B cell (primary cell): ENCODE measurements around the gene BEAN1. TPM values are rescaled to one million over a fixed set of nuclear protein-coding genes. Genes with fewer than 3 reads are reported as not detected.

Experiments
- ATAC-seq: fragments of 200-7000 bp; cut with Tn5 transposase; one replicate; pipeline ENCODE4 v1.10.0; 2021; ENCODE audit warnings: low read depth, mild to moderate bottlenecking, moderate number of reproducible peaks, moderate library complexity
- CTCF ChIA-PET: fragments of 350-600 bp; sonication (Branson Sonifier 250); formaldehyde crosslinking; loops from one replicate; lab custom pipeline; 2021; ENCODE audit warnings: antibody characterized with exemption, inconsistent platforms; lab: Charles Lee
- POLR2A ChIA-PET: fragments of 350-600 bp; sonication (Branson Sonifier 250); formaldehyde crosslinking; loops from one replicate; lab custom pipeline; 2021; ENCODE audit warnings: antibody characterized with exemption; lab: Charles Lee
- DNase-seq: peaks from one replicate; pipeline ENCODE4 v3.0.0; 2013
- H2AFZ ChIP-seq: 2 replicates; pipeline ENCODE4 v1.6.1; 2012; ENCODE audit warnings: mild to moderate bottlenecking, low read depth, low read length; ENCODE audit not compliant: insufficient read depth, poor library complexity, severe bottlenecking
- H3K27ac ChIP-seq, 2 donors: 1 replicate in 1 of 2; 2 replicates in 1 of 2; pipeline ENCODE4 v1.5.1; 2012 to 2013; ENCODE audit warnings: low read length in 2 of 2, mild to moderate bottlenecking in 2 of 2, moderate library complexity in 1 of 2
- H3K27me3 ChIP-seq, 4 experiments: fragments of 200-600 bp in 1 of 4; sonication (generic) in 1 of 4; replicated peaks in 1 of 4; 1 replicate in 2 of 4; 2 replicates in 2 of 4; pipeline versions ENCODE4 v1.6.1 to v1.7.0; 2013 to 2016; ENCODE audit warnings: low read length in 3 of 4, mild to moderate bottlenecking in 2 of 4, mixed read lengths in 1 of 4, moderate library complexity in 1 of 4; ENCODE audit not compliant: insufficient read depth in 4 of 4, control insufficient read depth in 3 of 4; ENCODE audit errors: control extremely low read depth in 1 of 4
- H3K36me3 ChIP-seq, 2 experiments: replicated peaks in 1 of 2; 1 replicate in 1 of 2; 2 replicates in 1 of 2; pipeline versions ENCODE4 v1.6.1 to v1.7.1; 2013; ENCODE audit warnings: low read length in 1 of 2; ENCODE audit not compliant: insufficient read depth in 2 of 2, control insufficient read depth in 1 of 2; ENCODE audit errors: control extremely low read depth in 1 of 2, extremely low read depth in 1 of 2
- H3K4me1 ChIP-seq, 2 donors: fragments of 200-600 bp in 1 of 2; sonication (generic) in 1 of 2; 1 replicate in 1 of 2; 2 replicates in 1 of 2; pipeline versions ENCODE4 v1.5.1 to v1.6.1; 2013 to 2017; ENCODE audit warnings: low read length in 2 of 2; ENCODE audit not compliant: control insufficient read depth in 2 of 2, insufficient read depth in 2 of 2
- H3K4me2 ChIP-seq: replicated peaks from 2 replicates; pipeline ENCODE3; 2012; ENCODE audit warnings: mild to moderate bottlenecking, low read depth, low read length; ENCODE audit not compliant: poor library complexity, severe bottlenecking
- H3K4me3 ChIP-seq, 5 experiments: fragments of 200-600 bp in 1 of 5; sonication (generic) in 1 of 5; 1 replicate in 3 of 5; 2 replicates in 2 of 5; pipeline versions ENCODE4 v1.5.1 to v1.7.0; 2011 to 2016; ENCODE audit warnings: low read length in 4 of 5, mild to moderate bottlenecking in 4 of 5, low read depth in 2 of 5, control low read depth in 1 of 5, moderate library complexity in 1 of 5; ENCODE audit not compliant: insufficient read depth in 1 of 5; ENCODE audit errors: control extremely low read depth in 1 of 5, extremely low read depth in 1 of 5
- H3K79me2 ChIP-seq: fragments of 200-600 bp; sonication (generic); one replicate; pipeline ENCODE4 v1.6.0; 2016; ENCODE audit warnings: low read length; ENCODE audit not compliant: control insufficient read depth, insufficient read depth
- H3K9ac ChIP-seq: fragments of 200-600 bp; sonication (generic); 2 replicates; pipeline ENCODE4 v1.6.1; 2017; ENCODE audit warnings: mild to moderate bottlenecking, low read length, moderate library complexity
- H3K9me3 ChIP-seq, 3 donors: one replicate each; pipeline versions ENCODE4 v1.6.1 to v1.7.1; 2013; ENCODE audit warnings: low read length in 2 of 3; ENCODE audit not compliant: control insufficient read depth in 2 of 3, insufficient read depth in 1 of 3; ENCODE audit errors: control extremely low read depth in 1 of 3
- H4K20me1 ChIP-seq: 2 replicates; pipeline ENCODE4 v1.6.0; 2012; ENCODE audit warnings: mild to moderate bottlenecking, low read length; ENCODE audit not compliant: insufficient read depth, control insufficient read depth, poor library complexity, severe bottlenecking
- H3K27ac Mint-ChIP-seq: one replicate; pipeline ENCODE4 v1.8.0; 2021; ENCODE audit warnings: mixed read lengths
- H3K27me3 Mint-ChIP-seq: one replicate; pipeline ENCODE4 v1.8.0; 2021; ENCODE audit warnings: mixed read lengths
- H3K4me1 Mint-ChIP-seq: one replicate; pipeline ENCODE4 v1.8.0; 2021; ENCODE audit warnings: mixed read lengths
- H3K4me3 Mint-ChIP-seq: one replicate; pipeline ENCODE4 v1.8.0; 2021; ENCODE audit warnings: mixed read lengths
- H3K9me3 Mint-ChIP-seq: one replicate; pipeline ENCODE4 v1.8.0; 2022; ENCODE audit warnings: mixed read lengths; ENCODE audit not compliant: insufficient read depth
- CTCF ChIP-seq: fragments of 200-600 bp; IDR thresholded peaks from one replicate; pipeline ENCODE4 v1.8.0; 2022; ENCODE audit warnings: antibody characterized with exemption, mild to moderate bottlenecking
- EZH2 ChIP-seq: IDR thresholded peaks from 2 replicates; pipeline ENCODE4 v1.6.1; 2012; ENCODE audit warnings: borderline replicate concordance, low read depth, mild to moderate bottlenecking, moderate library complexity, low read length; ENCODE audit not compliant: insufficient read depth, poor library complexity, severe bottlenecking
- WGBS: methylation state at CpG from one replicate; pipeline ENCODE4 v1.1.5; 2013; ENCODE audit warnings: missing lambda C conversion rate; ENCODE audit not compliant: insufficient coverage; 5-methylcytosine and 5-hydroxymethylcytosine counted together
- intact Hi-C: fragments of 100-400 bp; cut with micrococcal nuclease; formaldehyde crosslinking; loops from one replicate; pipeline ENCODE4 v1.10.0; 2022
- polyA plus RNA-seq: library from polyadenylated mRNA; depleted of rRNA; stranded (reverse); fragments of >200 nt; gene quantifications from 2 replicates; pipeline ENCODE4 v1.2.3, GENCODE V29; 2012
- total RNA-seq, 2 donors: library from RNA; stranded (reverse); fragments of 120-200 nt in 1 of 2; gene quantifications; 1 replicate in 1 of 2; 2 replicates in 1 of 2; pipeline versions ENCODE4 v1.2.3 to v1.2.4, GENCODE V29; 2013 to 2022

Gene BEAN1
- total and polyA plus RNA-seq, 2 donors (not counting 1 experiment from before 2014, with no cell fraction given) = not detected

GRCh38 chr16:66473051-66473571, 46.0 kb downstream of the BEAN1 start:
- H3K79me2 ChIP-seq = no peaks in the 10 kb centered on the region
- WGBS = 96% methylated on average over 9 of the region's 15 CpGs
- no peak overlapping the region for H3K4me3 Mint-ChIP-seq
- no peak overlapping the region for H3K4me3 ChIP-seq
- peaks cover 28% of the 10 kb centered on the region for H3K27me3 Mint-ChIP-seq
- H3K4me1 ChIP-seq = peaks cover 9 to 12% of the 10 kb centered on the region in 2 donors
- H3K9me3 ChIP-seq = no peaks in the 10 kb centered on the region
- H3K27me3 ChIP-seq = peaks cover 0 to 18% (median 6%) of the 10 kb centered on the region in 4 experiments
- H3K9ac ChIP-seq = no peak overlapping the region
- H3K4me2 ChIP-seq = no peak overlapping the region
- H3K4me1 Mint-ChIP-seq = peaks cover 14% of the 10 kb centered on the region
- intact Hi-C loops = no loop called here
- no peaks in the 10 kb centered on the region for H4K20me1 ChIP-seq
- no peak for DNase-seq
- no peak overlapping the region for H3K27ac Mint-ChIP-seq
- H3K9me3 Mint-ChIP-seq = no peaks in the 10 kb centered on the region
- no peak overlapping the region for H2AFZ ChIP-seq
- POLR2A ChIA-PET = no interaction called here
- no peak for TF ChIP-seq CTCF
- TF ChIP-seq EZH2 = no peak
- ATAC-seq = no peak
- H3K36me3 ChIP-seq = no peaks in the 10 kb centered on the region
- CTCF ChIA-PET = interaction anchor here (1.1 to 10.5 kb wide), 3 partner anchors 10 to 135 kb away, joined by 3 to 91 read pairs (median 10); no protein-coding TSS in a partner anchor
- H3K27ac ChIP-seq = no peak overlapping the region
